Mammary epithelial cell (primary cell): ENCODE data around the gene BRIP1.

Experiments used
- CTCF ChIP-seq, 2 donors: IDR thresholded peaks in 1 of 2; conservative IDR thresholded peaks in 1 of 2; 2 replicates each; pipeline ENCODE4 v1.5.1; 2011 to 2012; ENCODE audit warnings: inconsistent platforms in 2 of 2, low read length in 2 of 2, mild to moderate bottlenecking in 2 of 2, control low read depth in 1 of 2, low read depth in 1 of 2; ENCODE audit not compliant: insufficient read depth in 1 of 2; ENCODE audit errors: extremely low read depth in 1 of 2
- EZH2 ChIP-seq: IDR thresholded peaks from 2 replicates; pipeline ENCODE4 v1.6.1; 2012; ENCODE audit warnings: low read length, inconsistent platforms, borderline replicate concordance

GRCh38 chr17:61782683-61783082 is 80.6 kb downstream of the BRIP1 start:
- no peak for TF ChIP-seq EZH2
- TF ChIP-seq CTCF (conservative IDR thresholded peaks at IDR 0.05 in 1 of 2, IDR thresholded peaks at IDR 0.05 in 1 of 2; ENCODE audit: extremely low read depth in 1 of 2, insufficient read depth in 1 of 2, low read depth in 1 of 2, low read length in 2 of 2) = no peak
